Neural crest cell (in vitro differentiated cells): ENCODE measurements around the gene DHODH. TPM values are rescaled to one million over a fixed set of nuclear protein-coding genes. Genes with fewer than 3 reads are reported as not detected.

Experiments
- DNase-seq: peaks from one replicate; pipeline ENCODE4 v3.0.0; 2021; ENCODE audit warnings: low read depth, mixed read lengths, low spot score
- H3K27ac Mint-ChIP-seq: one replicate; pipeline ENCODE4 v1.8.0; 2021; ENCODE audit warnings: mild to moderate bottlenecking, mixed read lengths; ENCODE audit not compliant: unreplicated experiment
- H3K27me3 Mint-ChIP-seq: 2 replicates; pipeline ENCODE4 v1.8.0; 2021; ENCODE audit warnings: low read depth, mild to moderate bottlenecking, mixed read lengths
- H3K36me3 Mint-ChIP-seq: 2 replicates; pipeline ENCODE4 v1.8.0; 2021; ENCODE audit warnings: low read depth, mild to moderate bottlenecking, mixed read lengths
- H3K4me1 Mint-ChIP-seq: 2 replicates; pipeline ENCODE4 v1.8.0; 2021; ENCODE audit warnings: mixed read lengths
- H3K4me3 Mint-ChIP-seq: one replicate; pipeline ENCODE4 v1.8.0; 2021; ENCODE audit warnings: mild to moderate bottlenecking, mixed read lengths
- H3K9me3 Mint-ChIP-seq: 2 replicates; pipeline ENCODE4 v1.8.0; 2021; ENCODE audit warnings: mixed read lengths
- total RNA-seq: library from RNA; stranded (reverse); gene quantifications from 2 replicates; pipeline ENCODE4 v1.2.1, GENCODE V29; 2021
- TF ChIP-seq, protein P1 (sequence below): fragments of 200-600 bp; sonication (generic); conservative IDR thresholded peaks from 2 replicates; pipeline ENCODE4 v1.5.0; 2021; ENCODE audit warnings: antibody characterized with exemption, mild to moderate bottlenecking

Gene DHODH
- total RNA-seq, 1 donor from 2014 or later, result 16.1 TPM

DNA sequence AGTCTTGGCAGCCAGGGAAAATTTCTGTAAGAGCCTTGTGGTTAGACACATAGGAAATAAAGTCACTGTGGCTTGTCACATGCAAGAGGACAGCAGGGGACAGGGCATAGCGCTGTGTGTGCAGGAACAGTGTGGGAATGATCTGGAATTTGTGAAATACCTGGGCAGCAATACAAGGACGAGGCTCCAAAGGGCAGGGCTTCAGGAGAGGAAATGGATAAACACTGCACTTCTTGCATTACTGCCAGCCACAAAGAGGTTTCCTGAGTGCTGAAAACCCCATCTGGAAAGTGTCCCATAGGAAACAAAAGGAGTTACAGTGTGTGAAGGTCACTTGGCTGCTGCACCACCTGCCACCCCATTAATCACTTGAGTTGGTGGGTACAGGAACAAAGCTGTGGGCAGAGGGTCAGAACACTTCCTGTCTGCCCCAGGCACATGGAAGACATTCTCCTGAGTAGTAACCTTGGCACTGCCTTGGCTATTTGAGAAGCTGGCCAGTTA, 33.7 kb downstream of the DHODH start:
- H3K27ac Mint-ChIP-seq, result no peak overlapping the region
- no peaks in the 10 kb centered on the region for H3K36me3 Mint-ChIP-seq
- no peaks in the 10 kb centered on the region for H3K9me3 Mint-ChIP-seq
- no peak for DNase-seq
- no peaks in the 10 kb centered on the region for H3K27me3 Mint-ChIP-seq
- no peak overlapping the region for H3K4me3 Mint-ChIP-seq
- TF ChIP-seq, protein P1, sequence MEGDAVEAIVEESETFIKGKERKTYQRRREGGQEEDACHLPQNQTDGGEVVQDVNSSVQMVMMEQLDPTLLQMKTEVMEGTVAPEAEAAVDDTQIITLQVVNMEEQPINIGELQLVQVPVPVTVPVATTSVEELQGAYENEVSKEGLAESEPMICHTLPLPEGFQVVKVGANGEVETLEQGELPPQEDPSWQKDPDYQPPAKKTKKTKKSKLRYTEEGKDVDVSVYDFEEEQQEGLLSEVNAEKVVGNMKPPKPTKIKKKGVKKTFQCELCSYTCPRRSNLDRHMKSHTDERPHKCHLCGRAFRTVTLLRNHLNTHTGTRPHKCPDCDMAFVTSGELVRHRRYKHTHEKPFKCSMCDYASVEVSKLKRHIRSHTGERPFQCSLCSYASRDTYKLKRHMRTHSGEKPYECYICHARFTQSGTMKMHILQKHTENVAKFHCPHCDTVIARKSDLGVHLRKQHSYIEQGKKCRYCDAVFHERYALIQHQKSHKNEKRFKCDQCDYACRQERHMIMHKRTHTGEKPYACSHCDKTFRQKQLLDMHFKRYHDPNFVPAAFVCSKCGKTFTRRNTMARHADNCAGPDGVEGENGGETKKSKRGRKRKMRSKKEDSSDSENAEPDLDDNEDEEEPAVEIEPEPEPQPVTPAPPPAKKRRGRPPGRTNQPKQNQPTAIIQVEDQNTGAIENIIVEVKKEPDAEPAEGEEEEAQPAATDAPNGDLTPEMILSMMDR, result no peak
- H3K4me1 Mint-ChIP-seq, result no peaks in the 10 kb centered on the region

DNA sequence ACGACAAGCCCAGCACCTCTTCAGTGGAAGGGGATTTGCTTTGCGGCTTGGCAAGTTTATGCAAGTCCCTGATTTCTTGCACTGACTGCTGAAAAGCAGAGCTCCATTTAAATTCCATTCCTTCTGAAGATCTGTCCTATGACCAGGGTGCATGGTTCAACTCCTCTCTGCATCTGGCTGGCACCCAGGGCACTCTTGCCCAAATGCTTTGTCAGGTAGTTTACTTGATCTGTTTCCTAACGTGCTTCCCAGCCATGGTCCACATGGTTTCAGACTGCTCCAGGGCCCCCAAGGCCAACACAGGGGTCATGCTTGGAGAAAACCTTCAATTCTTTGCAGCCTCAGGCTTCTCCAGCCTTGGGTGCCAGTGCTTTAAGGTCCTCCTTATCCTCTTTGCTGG, 34.5 kb downstream of the DHODH start:
- TF ChIP-seq, protein P1, result no peak
- no peak overlapping the region for H3K27ac Mint-ChIP-seq
- DNase-seq, result no peak
- no peak overlapping the region for H3K4me3 Mint-ChIP-seq
- H3K4me1 Mint-ChIP-seq, result no peaks in the 10 kb centered on the region
- no peaks in the 10 kb centered on the region for H3K36me3 Mint-ChIP-seq
- no peaks in the 10 kb centered on the region for H3K27me3 Mint-ChIP-seq
- H3K9me3 Mint-ChIP-seq, result no peaks in the 10 kb centered on the region

DNA sequence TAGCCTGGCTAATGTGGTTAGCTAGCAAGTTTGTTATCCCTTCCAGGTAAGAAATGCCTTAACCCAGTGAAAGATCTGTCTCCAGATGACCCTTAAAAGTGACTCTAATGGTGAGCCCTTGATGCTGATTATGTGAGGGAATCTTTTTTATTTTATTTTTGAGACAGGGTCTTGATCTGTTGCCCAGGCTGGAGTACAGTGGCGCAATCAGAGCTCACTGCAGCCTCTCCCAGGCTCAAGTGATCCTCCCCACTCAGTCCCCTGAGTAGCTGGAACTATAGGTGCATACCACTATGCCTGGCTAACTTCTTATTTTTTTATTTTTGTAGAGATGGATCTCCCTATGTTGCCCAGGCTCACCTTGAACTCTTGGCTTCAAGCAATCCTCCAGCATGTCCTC, 35.0 kb downstream of the DHODH start:
- Mint-ChIP-seq H3K4me1 (no peaks in the 10 kb centered on the region), H3K4me3 (no peak overlapping the region), H3K9me3 (no peaks in the 10 kb centered on the region), H3K27ac (no peak overlapping the region), H3K36me3 (no peaks in the 10 kb centered on the region), H3K27me3 (no peaks in the 10 kb centered on the region)
- TF ChIP-seq, protein P1, result no peak
- no peak for DNase-seq

DNA sequence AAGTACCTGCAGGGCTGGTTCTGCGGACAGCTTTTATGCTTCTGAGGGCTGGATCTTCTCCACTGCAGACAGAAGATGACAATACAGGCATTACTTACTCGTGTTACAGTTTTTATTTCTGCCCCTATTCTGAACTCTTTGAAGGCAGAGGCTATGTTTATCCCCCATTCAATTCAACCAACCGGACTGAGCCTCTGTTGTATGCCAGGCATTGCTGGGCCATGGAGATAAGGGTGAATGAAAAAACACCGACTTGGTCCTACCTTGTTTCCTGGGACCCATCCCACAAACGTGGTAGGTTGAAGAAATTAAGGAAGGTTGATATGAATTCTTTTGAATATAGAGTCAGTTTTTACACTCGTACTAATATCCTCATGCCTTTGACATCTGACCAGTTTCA, 35.8 kb downstream of the DHODH start:
- Mint-ChIP-seq H3K9me3 (no peaks in the 10 kb centered on the region), H3K4me1 (no peaks in the 10 kb centered on the region), H3K27ac (no peak overlapping the region), H3K27me3 (no peaks in the 10 kb centered on the region), H3K4me3 (no peak overlapping the region), H3K36me3 (no peaks in the 10 kb centered on the region)
- DNase-seq, result no peak
- TF ChIP-seq, protein P1, result no peak

DNA sequence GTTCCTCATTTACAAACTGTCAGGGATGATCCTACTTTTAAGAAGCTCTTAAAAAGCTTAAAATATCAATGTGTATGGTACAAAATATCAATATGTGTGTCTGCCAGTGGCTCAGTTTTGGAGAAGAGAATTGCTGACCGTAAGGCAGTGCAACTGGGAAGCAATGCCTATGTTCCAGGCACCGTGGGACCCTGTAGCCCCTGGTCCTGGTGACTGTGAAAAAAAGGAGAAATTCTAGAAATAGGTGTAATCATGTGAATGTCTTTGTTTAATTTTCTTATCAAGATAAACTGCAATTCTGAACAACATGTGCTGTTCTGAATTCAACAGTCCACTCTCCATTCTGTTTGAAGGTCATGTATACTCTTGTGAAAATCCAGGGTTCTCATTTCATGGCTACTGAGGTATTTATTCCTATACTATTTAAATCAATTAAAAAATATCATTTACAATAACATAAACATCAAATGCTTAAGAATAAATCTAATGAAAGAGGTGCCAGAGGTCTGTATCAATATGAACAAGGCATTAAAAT, 36.3 kb downstream of the DHODH start:
- DNase-seq, result no peak
- H3K9me3 Mint-ChIP-seq, result no peaks in the 10 kb centered on the region
- no peaks in the 10 kb centered on the region for H3K27me3 Mint-ChIP-seq
- no peak overlapping the region for H3K27ac Mint-ChIP-seq
- TF ChIP-seq, protein P1, result no peak
- H3K4me1 Mint-ChIP-seq, result no peaks in the 10 kb centered on the region
- H3K36me3 Mint-ChIP-seq, result peaks cover 1% of the 10 kb centered on the region
- H3K4me3 Mint-ChIP-seq, result no peak overlapping the region
